Measurements from ENCODE around the gene DTNB. TPM values are rescaled to one million over a fixed set of nuclear protein-coding genes. Genes with fewer than 3 reads are reported as not detected.

DTNB gene
- polyA plus RNA-seq, 1 donor from 2014 or later, result 22.5 TPM

GRCh38 chr2:25596516-25597244 is 76.7 kb downstream of the DTNB start:
- Histone ChIP-seq H3K9ac (ENCODE audit: low read length) (no peak overlapping the region), H3K9me3 (ENCODE audit: low read length) (no peaks in the 10 kb centered on the region), H3K27me3 (ENCODE audit: insufficient read depth, low read depth, low read length) (no peaks in the 10 kb centered on the region), H3K4me3 (ENCODE audit: low read length) (no peak overlapping the region), H3K4me2 (ENCODE audit: low read length) (no peak overlapping the region), H3K27ac (ENCODE audit: low read length) (no peak overlapping the region), H3K36me3 (ENCODE audit: insufficient read depth, low read length) (no peaks in the 10 kb centered on the region), H3F3A (ENCODE audit: insufficient read depth, low read length, poor library complexity, severe bottlenecking) (no peaks in the 10 kb centered on the region), H3K79me2 (replicated peaks; ENCODE audit: insufficient read depth, low read length) (no peaks in the 10 kb centered on the region), H4K20me1 (ENCODE audit: insufficient read depth) (no peaks in the 10 kb centered on the region), H3K9me2 (ENCODE audit: insufficient read depth, low read length) (no peaks in the 10 kb centered on the region), H2AFZ (ENCODE audit: low read depth, low read length) (no peak overlapping the region)
- TF ChIP-seq EZH2 (IDR thresholded peaks at IDR 0.05; ENCODE audit: borderline replicate concordance, insufficient read depth, low read length, poor library complexity, severe bottlenecking) (no peak), SMC3 (conservative IDR thresholded peaks at IDR 0.05; ENCODE audit: poor library complexity) (no peak), CTCF (IDR thresholded peaks at IDR 0.05; ENCODE audit: poor library complexity, severe bottlenecking) (no peak), POLR2AphosphoS5 (IDR thresholded peaks at IDR 0.05) (no peak), MXI1 (conservative IDR thresholded peaks at IDR 0.05; ENCODE audit: poor library complexity, severe bottlenecking) (no peak), EP300 (conservative IDR thresholded peaks at IDR 0.05; ENCODE audit: poor library complexity, severe bottlenecking) (no peak), TAF1 (IDR thresholded peaks at IDR 0.05; ENCODE audit: low read depth) (no peak), REST (IDR thresholded peaks at IDR 0.05; ENCODE audit: borderline replicate concordance) (no peak), RAD21 (conservative IDR thresholded peaks at IDR 0.05) (no peak)

- Histone ChIP-seq H3K79me2 (replicated peaks; ENCODE audit: insufficient read depth, low read length) (no peaks in the 10 kb centered on the region), H3F3A (ENCODE audit: insufficient read depth, low read length, poor library complexity, severe bottlenecking) (no peaks in the 10 kb centered on the region), H2AFZ (ENCODE audit: low read depth, low read length) (no peak overlapping the region), H3K27me3 (ENCODE audit: insufficient read depth, low read depth, low read length) (no peaks in the 10 kb centered on the region), H3K9me2 (ENCODE audit: insufficient read depth, low read length) (no peaks in the 10 kb centered on the region), H3K4me3 (ENCODE audit: low read length) (no peak overlapping the region), H3K36me3 (ENCODE audit: insufficient read depth, low read length) (no peaks in the 10 kb centered on the region), H3K27ac (ENCODE audit: low read length) (no peak overlapping the region), H3K4me2 (ENCODE audit: low read length) (no peak overlapping the region), H3K9ac (ENCODE audit: low read length) (no peak overlapping the region), H3K9me3 (ENCODE audit: low read length) (no peaks in the 10 kb centered on the region), H4K20me1 (ENCODE audit: insufficient read depth) (no peaks in the 10 kb centered on the region)
- TF ChIP-seq EZH2 (IDR thresholded peaks at IDR 0.05; ENCODE audit: borderline replicate concordance, insufficient read depth, low read length, poor library complexity, severe bottlenecking), result no peak
- TF ChIP-seq TAF1 (IDR thresholded peaks at IDR 0.05; ENCODE audit: low read depth), result no peak
Observed at GRCh38 chr2:25595393-25595792, 78.0 kb downstream of the DTNB start.
